ENCODE results near the gene CRCP. TPM values are rescaled to one million over a fixed set of nuclear protein-coding genes. Genes with fewer than 3 reads are reported as not detected.

Gene CRCP
- total and polyA plus RNA-seq, 2 of the 13 experiments (the other 11 are each of a cell fraction or from before 2014, with no cell fraction given), result 22.7 to 31.0 TPM

- no peak for FAIRE-seq
Observed at GRCh38 chr7:66105263-66105748, 9.3 kb upstream of the CRCP start.

More at GRCh38 chr7:66105263-66105748, 9.3 kb upstream of the CRCP start:
- Histone ChIP-seq H3K9me3 (ENCODE audit: low read length) (no peaks in the 10 kb centered on the region), H2AFZ (ENCODE audit: low read length) (no peak overlapping the region), H3K4me1 (ENCODE audit: insufficient read depth, low read length) (peaks cover 19% of the 10 kb centered on the region), H3K27me3 (ENCODE audit: control insufficient read depth in 1 of 2, insufficient read depth in 2 of 2, low read length in 2 of 2) (no peaks in the 10 kb centered on the region), H3K79me2 (ENCODE audit: insufficient read depth, low read length) (no peaks in the 10 kb centered on the region), H3K9ac (ENCODE audit: insufficient read depth, low read depth, low read length) (no peak overlapping the region), H3K4me3 (replicated peaks in 1 of 3; ENCODE audit: insufficient read depth in 1 of 3, low read depth in 2 of 3, low read length in 3 of 3) (no peak overlapping the region), H3K36me3 (replicated peaks in 1 of 2; ENCODE audit: control insufficient read depth in 1 of 2, insufficient read depth in 2 of 2, low read length in 2 of 2) (no peaks in the 10 kb centered on the region), H3K4me2 (ENCODE audit: low read depth, low read length) (no peak overlapping the region), H4K20me1 (ENCODE audit: insufficient read depth, low read length) (no peaks in the 10 kb centered on the region), H3K27ac (ENCODE audit: extremely low read length, insufficient read depth, low read length) (no peak overlapping the region)
- no TSS peak for BruUV-seq (replicated peaks)
- in situ Hi-C loops (cut with HindIII; ENCODE audit: extremely low pct_ligation_motif_present, low pct_unique_long_range_greater_than_20kb), result no loop called here
- ATAC-seq (no peak), DNase-seq (ENCODE audit: low spot score) (no peak)
- ChIA-PET CTCF (ENCODE audit: low intra/inter-chr PET ratio, low total read pairs) (no interaction called here), POLR2A (no interaction called here)
- WGBS (ENCODE audit: low lambda C conversion rate), result 86% methylated on average over 5 of the region's 5 CpGs
- TF ChIP-seq ZNF251 (CRISPR knock-in tag; IDR thresholded peaks at IDR 0.05) (no peak), BRF2 (CRISPR knock-in tag; IDR thresholded peaks at IDR 0.05) (no peak), TBL1XR1 (IDR thresholded peaks at IDR 0.05; ENCODE audit: borderline replicate concordance, low read length, partially characterized antibody) (no peak), SKIL (CRISPR knock-in tag; IDR thresholded peaks at IDR 0.05; ENCODE audit: borderline replicate concordance) (no peak), ZBTB25 (CRISPR knock-in tag; IDR thresholded peaks at IDR 0.05) (no peak), SRSF9 (IDR thresholded peaks at IDR 0.05; ENCODE audit: borderline replicate concordance, insufficient read depth, low read depth, low read length, poor library complexity, severe bottlenecking) (no peak), HDAC2 (CRISPR knock-in tag; IDR thresholded peaks at IDR 0.05) (no peak), POLR2G (IDR thresholded peaks at IDR 0.05; ENCODE audit: low read depth, low read length) (no peak), SP2 (CRISPR knock-in tag; IDR thresholded peaks at IDR 0.05) (no peak), ZFX (CRISPR knock-in tag; IDR thresholded peaks at IDR 0.05; ENCODE audit: low read depth) (no peak), ZNF513 (CRISPR knock-in tag; conservative IDR thresholded peaks at IDR 0.05) (no peak), MAX (IDR thresholded peaks at IDR 0.05) (no peak), EEA1 (CRISPR knock-in tag; IDR thresholded peaks at IDR 0.05; ENCODE audit: borderline replicate concordance) (no peak), JARID2 (CRISPR knock-in tag; IDR thresholded peaks at IDR 0.05; ENCODE audit: insufficient replicate concordance) (no peak), ZNF382 (CRISPR knock-in tag; IDR thresholded peaks at IDR 0.05; ENCODE audit: borderline replicate concordance) (no peak), AHR (CRISPR knock-in tag; IDR thresholded peaks at IDR 0.05) (no peak), TAF15 (IDR thresholded peaks at IDR 0.05; ENCODE audit: low read depth, low read length, poor library complexity, severe bottlenecking) (no peak), SOX6 (IDR thresholded peaks at IDR 0.05) (no peak), SOX6 (CRISPR knock-in tag; IDR thresholded peaks at IDR 0.05) (no peak)
- intact Hi-C loops (cut with micrococcal nuclease; ENCODE audit: unreplicated experiment), result no loop called here

Data from HepG2 (cell line).